ENCODE data around the gene FRMD4A.

- TF ChIP-seq CTCF (IDR thresholded peaks at IDR 0.05; ENCODE audit: borderline replicate concordance, extremely low read depth, low read length, poor library complexity, severe bottlenecking) (no peak), EZH2 (IDR thresholded peaks at IDR 0.05; ENCODE audit: borderline replicate concordance, low read depth, low read length, severe bottlenecking) (no peak)
Observed at GRCh38 chr10:13711291-13711690, 619.4 kb downstream of the FRMD4A start.
